Bronchial epithelial cell (primary cell): ENCODE results near the gene ASCC2. TPM values are rescaled to one million over a fixed set of nuclear protein-coding genes. Genes with fewer than 3 reads are reported as not detected.

ENCODE experiments used
- DNase-seq: peaks from one replicate; pipeline ENCODE4 v3.0.0-alpha.2; 2010; ENCODE audit warnings: low read depth
- FAIRE-seq: peaks from 2 replicates; lab custom pipeline; 2011; peaks lifted over from hg19 to GRCh38; lab: Jason Lieb, UNC
- H3K27me3 ChIP-seq: 2 replicates; pipeline ENCODE4 v1.5.1; 2011; ENCODE audit warnings: low read length; ENCODE audit not compliant: control insufficient read depth, insufficient read depth
- H3K36me3 ChIP-seq: 2 replicates; pipeline ENCODE4 v1.5.1; 2011; ENCODE audit warnings: low read length; ENCODE audit not compliant: control insufficient read depth, insufficient read depth
- H3K4me3 ChIP-seq: 2 replicates; pipeline ENCODE4 v1.5.1; 2011; ENCODE audit warnings: mild to moderate bottlenecking, low read depth, low read length, control low read depth
- total RNA-seq: library from RNA; depleted of rRNA; stranded (reverse); fragments of >200 nt; gene quantifications from 2 replicates; pipeline ENCODE4 v1.2.1, GENCODE V29; 2014
- TF ChIP-seq, protein P1 (sequence below): IDR thresholded peaks from 2 replicates; pipeline ENCODE4 v1.5.1; 2011; ENCODE audit warnings: mild to moderate bottlenecking, moderate library complexity, low read length, control low read depth, inconsistent platforms; ENCODE audit not compliant: insufficient read depth, severe bottlenecking

Gene ASCC2, protein sequence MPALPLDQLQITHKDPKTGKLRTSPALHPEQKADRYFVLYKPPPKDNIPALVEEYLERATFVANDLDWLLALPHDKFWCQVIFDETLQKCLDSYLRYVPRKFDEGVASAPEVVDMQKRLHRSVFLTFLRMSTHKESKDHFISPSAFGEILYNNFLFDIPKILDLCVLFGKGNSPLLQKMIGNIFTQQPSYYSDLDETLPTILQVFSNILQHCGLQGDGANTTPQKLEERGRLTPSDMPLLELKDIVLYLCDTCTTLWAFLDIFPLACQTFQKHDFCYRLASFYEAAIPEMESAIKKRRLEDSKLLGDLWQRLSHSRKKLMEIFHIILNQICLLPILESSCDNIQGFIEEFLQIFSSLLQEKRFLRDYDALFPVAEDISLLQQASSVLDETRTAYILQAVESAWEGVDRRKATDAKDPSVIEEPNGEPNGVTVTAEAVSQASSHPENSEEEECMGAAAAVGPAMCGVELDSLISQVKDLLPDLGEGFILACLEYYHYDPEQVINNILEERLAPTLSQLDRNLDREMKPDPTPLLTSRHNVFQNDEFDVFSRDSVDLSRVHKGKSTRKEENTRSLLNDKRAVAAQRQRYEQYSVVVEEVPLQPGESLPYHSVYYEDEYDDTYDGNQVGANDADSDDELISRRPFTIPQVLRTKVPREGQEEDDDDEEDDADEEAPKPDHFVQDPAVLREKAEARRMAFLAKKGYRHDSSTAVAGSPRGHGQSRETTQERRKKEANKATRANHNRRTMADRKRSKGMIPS
- 26.1 and 35.1 TPM in 2 replicates for total RNA-seq

DNA sequence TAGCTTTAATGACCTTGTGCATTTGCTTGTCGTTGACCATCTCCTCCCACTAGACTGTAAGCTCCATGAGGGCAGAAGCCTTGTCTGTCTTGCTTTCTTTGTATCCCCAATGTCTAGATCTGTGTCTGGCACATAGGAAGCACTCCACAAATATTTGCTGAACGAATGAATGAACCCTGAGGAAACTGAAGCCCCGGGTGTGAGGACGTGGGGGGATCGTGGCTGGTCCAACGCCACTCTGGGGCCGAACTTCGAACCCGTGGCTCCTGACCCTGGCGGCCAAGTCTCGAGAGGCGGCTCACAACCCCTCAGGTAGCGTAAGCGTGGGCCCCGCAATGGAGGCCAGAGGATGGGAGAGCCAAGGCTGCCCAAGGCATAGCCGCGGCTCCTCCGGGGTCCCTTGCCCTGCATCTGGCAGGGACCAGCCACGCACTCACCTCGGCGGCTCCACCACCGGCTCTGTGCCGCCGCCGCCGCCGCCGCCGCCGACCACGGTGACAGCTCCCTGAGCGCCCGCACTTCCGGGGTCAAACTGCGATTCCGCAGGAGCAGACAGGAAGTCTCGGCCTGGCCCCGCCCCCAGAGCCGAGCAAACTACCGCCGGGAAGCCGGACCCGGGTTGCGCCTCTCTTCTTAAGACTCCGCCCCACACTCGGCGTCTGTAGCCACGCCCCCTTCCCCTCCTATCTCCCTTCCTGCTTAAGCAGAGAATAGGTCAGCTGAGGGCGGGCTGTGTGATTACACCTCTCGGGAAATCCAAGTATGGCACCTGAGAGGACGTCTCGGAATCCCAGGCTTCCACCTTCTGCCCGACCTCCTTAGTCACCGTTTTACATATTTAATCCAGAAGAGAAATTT, at the start of gene ASCC2:
ASCC2 (minus strand) TSS at position 534 of the 858 bp plus-strand sequence. CDS start 5,949 bp downstream, outside the sequence.
- Histone ChIP-seq H3K27me3 (no peaks in the 10 kb centered on the region), H3K4me3 (peak within 1 kb of the TSS; percentile 91), H3K36me3 (peaks cover 1% of the 10 kb centered on the region)
- peak; percentile 97 for DNase-seq
- TF ChIP-seq, protein P1, sequence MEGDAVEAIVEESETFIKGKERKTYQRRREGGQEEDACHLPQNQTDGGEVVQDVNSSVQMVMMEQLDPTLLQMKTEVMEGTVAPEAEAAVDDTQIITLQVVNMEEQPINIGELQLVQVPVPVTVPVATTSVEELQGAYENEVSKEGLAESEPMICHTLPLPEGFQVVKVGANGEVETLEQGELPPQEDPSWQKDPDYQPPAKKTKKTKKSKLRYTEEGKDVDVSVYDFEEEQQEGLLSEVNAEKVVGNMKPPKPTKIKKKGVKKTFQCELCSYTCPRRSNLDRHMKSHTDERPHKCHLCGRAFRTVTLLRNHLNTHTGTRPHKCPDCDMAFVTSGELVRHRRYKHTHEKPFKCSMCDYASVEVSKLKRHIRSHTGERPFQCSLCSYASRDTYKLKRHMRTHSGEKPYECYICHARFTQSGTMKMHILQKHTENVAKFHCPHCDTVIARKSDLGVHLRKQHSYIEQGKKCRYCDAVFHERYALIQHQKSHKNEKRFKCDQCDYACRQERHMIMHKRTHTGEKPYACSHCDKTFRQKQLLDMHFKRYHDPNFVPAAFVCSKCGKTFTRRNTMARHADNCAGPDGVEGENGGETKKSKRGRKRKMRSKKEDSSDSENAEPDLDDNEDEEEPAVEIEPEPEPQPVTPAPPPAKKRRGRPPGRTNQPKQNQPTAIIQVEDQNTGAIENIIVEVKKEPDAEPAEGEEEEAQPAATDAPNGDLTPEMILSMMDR: no peak
- no peak for FAIRE-seq

DNA sequence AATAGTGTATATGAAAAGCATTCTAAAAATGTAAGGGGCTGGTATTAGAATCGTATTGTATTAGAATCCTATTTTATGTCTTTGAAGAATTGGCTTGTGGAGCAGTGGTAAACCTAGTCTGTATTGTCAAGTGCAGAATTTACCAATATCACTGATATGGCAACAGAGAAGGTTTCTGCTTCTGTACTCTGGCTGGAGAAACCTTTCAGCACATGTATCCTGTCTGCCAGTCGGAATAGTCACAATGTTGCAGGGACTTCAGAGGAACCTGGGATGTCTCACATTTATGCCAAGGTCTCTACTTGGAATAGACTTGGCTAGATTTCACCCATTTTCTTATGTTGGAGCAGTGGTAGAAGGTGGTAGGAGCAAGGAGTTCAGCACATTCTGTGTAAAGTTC, 49.3 kb upstream of the ASCC2 start:
- Histone ChIP-seq H3K27me3 (no peaks in the 10 kb centered on the region), H3K4me3 (no peak overlapping the region), H3K36me3 (no peaks in the 10 kb centered on the region)
- TF ChIP-seq, protein P1: no peak
- FAIRE-seq (no peak), DNase-seq (no peak)

DNA sequence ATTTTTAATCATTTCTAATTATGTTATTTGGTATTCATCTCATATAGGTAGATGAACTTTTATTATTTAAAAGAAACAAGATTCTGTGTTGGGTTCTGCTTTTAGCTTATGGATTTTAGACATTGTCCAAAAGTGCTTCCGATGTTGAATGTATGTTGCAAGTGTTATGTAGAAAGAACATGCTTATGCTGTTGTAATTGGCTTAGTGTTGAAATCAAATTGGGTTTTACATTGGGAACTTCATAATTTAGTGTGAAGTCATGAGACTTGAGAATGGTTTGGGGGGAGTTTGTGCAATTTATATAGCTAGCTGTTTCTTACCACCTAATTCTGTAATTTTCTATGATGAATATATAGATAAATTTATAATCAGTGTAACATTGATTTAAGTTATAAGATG, 48.5 kb upstream of the ASCC2 start:
- H3K27me3 ChIP-seq: no peaks in the 10 kb centered on the region
- no peak overlapping the region for H3K4me3 ChIP-seq
- TF ChIP-seq, protein P1: no peak
- no peaks in the 10 kb centered on the region for H3K36me3 ChIP-seq
- DNase-seq: no peak
- no peak for FAIRE-seq

DNA sequence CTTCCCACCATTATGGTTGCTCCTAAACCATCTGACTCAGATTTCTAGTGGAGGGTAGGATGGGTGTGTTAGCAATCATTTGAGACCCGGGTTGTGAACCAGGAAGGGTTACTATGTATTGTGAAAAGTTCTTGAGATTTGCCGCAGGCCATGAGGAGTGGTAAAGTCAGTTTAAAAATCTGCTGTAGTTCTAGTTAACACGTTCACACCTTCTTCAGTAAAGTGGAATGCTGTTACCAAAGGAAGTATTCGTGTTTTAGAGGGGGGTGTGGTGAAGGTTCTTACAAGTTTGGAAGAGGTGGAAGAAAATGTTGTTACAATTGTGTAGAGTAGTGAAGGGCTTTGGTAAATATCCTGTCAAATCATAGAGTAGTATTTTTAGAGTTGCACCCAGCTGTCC, 47.5 kb upstream of the ASCC2 start:
- FAIRE-seq: no peak
- TF ChIP-seq, protein P1: no peak
- Histone ChIP-seq H3K27me3 (no peaks in the 10 kb centered on the region), H3K36me3 (no peaks in the 10 kb centered on the region), H3K4me3 (no peak overlapping the region)
- DNase-seq: peak; percentile 65

DNA sequence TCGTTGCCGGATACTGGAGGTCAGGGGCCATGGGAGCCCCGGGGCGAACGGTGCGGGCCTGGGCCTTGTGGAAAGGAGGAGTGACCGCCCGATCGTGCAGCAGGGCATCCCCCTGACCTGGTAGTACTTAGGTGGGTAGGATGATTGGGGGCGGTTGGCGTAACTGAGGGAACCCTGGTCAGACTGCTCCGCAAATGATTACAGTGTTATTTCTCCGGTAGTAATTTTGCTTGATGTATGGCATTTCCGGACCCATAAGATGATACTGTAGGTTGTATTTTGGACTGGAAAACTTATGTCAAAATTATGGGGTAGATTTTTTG, 45.7 kb upstream of the ASCC2 start:
- Histone ChIP-seq H3K36me3 (no peaks in the 10 kb centered on the region), H3K27me3 (no peaks in the 10 kb centered on the region), H3K4me3 (peak overlapping the region; percentile 93)
- FAIRE-seq (no peak), DNase-seq (no peak)
- TF ChIP-seq, protein P1: no peak
